ENCODE measurements around the gene PPM1F. TPM values are rescaled to one million over a fixed set of nuclear protein-coding genes. Genes with fewer than 3 reads are reported as not detected.

Gene PPM1F
- total RNA-seq, 3 donors from 2014 or later: 10.5 to 27.5 (median 14.8) TPM

- ATAC-seq (no peak), DNase-seq (no peak)
- no peak for TF ChIP-seq CTCF (IDR thresholded peaks at IDR 0.05)
- Histone ChIP-seq H3K4me1 (ENCODE audit: low read depth) (no peaks in the 10 kb centered on the region), H3K4me3 (no peak overlapping the region), H3K36me3 (ENCODE audit: low read depth) (no peaks in the 10 kb centered on the region), H3K9me3 (no peaks in the 10 kb centered on the region)
- intact Hi-C loops (cut with DNase I, micrococcal nuclease): no loop called here
Measured at GRCh38 chr22:21931056-21931455, 21.6 kb downstream of the PPM1F start.

GRCh38 chr22:21929253-21929652, 23.4 kb downstream of the PPM1F start:
- Histone ChIP-seq H3K4me3 (no peak overlapping the region), H3K36me3 (ENCODE audit: low read depth) (no peaks in the 10 kb centered on the region), H3K4me1 (ENCODE audit: low read depth) (no peaks in the 10 kb centered on the region), H3K9me3 (no peaks in the 10 kb centered on the region)
- DNase-seq (no peak), ATAC-seq (no peak)
- TF ChIP-seq CTCF (IDR thresholded peaks at IDR 0.05): no peak
- intact Hi-C loops (cut with DNase I, micrococcal nuclease): no loop called here

GRCh38 chr22:21928048-21928447, 24.6 kb downstream of the PPM1F start:
- Histone ChIP-seq H3K4me3 (no peak overlapping the region), H3K9me3 (no peaks in the 10 kb centered on the region), H3K36me3 (ENCODE audit: low read depth) (no peaks in the 10 kb centered on the region), H3K4me1 (ENCODE audit: low read depth) (no peaks in the 10 kb centered on the region)
- intact Hi-C loops (cut with DNase I, micrococcal nuclease): no loop called here
- DNase-seq: no peak
- peak; percentile 36 for ATAC-seq
- TF ChIP-seq CTCF (IDR thresholded peaks at IDR 0.05): no peak

GRCh38 chr22:21927174-21927823, 25.3 kb downstream of the PPM1F start:
- Histone ChIP-seq H3K4me1 (ENCODE audit: low read depth) (no peaks in the 10 kb centered on the region), H3K4me3 (no peak overlapping the region), H3K36me3 (ENCODE audit: low read depth) (no peaks in the 10 kb centered on the region), H3K9me3 (no peaks in the 10 kb centered on the region)
- DNase-seq: no peak
- no peak for ATAC-seq
- TF ChIP-seq CTCF (IDR thresholded peaks at IDR 0.05): no peak
- intact Hi-C loops (cut with DNase I, micrococcal nuclease): no loop called here

GRCh38 chr22:21926728-21927127, 25.9 kb downstream of the PPM1F start:
- DNase-seq (no peak), ATAC-seq (no peak)
- Histone ChIP-seq H3K4me1 (ENCODE audit: low read depth) (no peaks in the 10 kb centered on the region), H3K4me3 (no peak overlapping the region), H3K36me3 (ENCODE audit: low read depth) (no peaks in the 10 kb centered on the region), H3K9me3 (no peaks in the 10 kb centered on the region)
- no peak for TF ChIP-seq CTCF (IDR thresholded peaks at IDR 0.05)
- intact Hi-C loops (cut with DNase I, micrococcal nuclease): no loop called here

GRCh38 chr22:21923163-21923561, 29.5 kb downstream of the PPM1F start:
- Histone ChIP-seq H3K9me3 (no peaks in the 10 kb centered on the region), H3K4me1 (ENCODE audit: low read depth) (no peaks in the 10 kb centered on the region), H3K4me3 (no peak overlapping the region), H3K36me3 (ENCODE audit: low read depth) (no peaks in the 10 kb centered on the region)
- no peak for TF ChIP-seq CTCF (IDR thresholded peaks at IDR 0.05)
- peak in 1 of 3 donors; percentile 26 for DNase-seq
- ATAC-seq: no peak
- intact Hi-C loops (cut with DNase I, micrococcal nuclease): no loop called here
